Trophoblast cell (in vitro differentiated cells and primary cell): ENCODE data around the gene TIMM17B.

ENCODE experiments used
- DNase-seq, 2 donors: peaks; one replicate each; pipeline ENCODE4 v3.0.0-alpha.2; 2016
- H2AFZ ChIP-seq: 2 replicates; pipeline ENCODE4 v1.6.1; 2013; ENCODE audit warnings: low read length, moderate library complexity, mild to moderate bottlenecking; ENCODE audit not compliant: insufficient read depth, poor library complexity
- H2AK5ac ChIP-seq: 2 replicates; pipeline ENCODE4 v1.6.1; 2013; ENCODE audit warnings: mild to moderate bottlenecking, low read length
- H2BK120ac ChIP-seq: 2 replicates; pipeline ENCODE4 v1.6.1; 2013; ENCODE audit warnings: low read length, mild to moderate bottlenecking, moderate library complexity; ENCODE audit not compliant: insufficient read depth, poor library complexity
- H2BK12ac ChIP-seq: 2 replicates; pipeline ENCODE4 v1.6.1; 2013; ENCODE audit warnings: mild to moderate bottlenecking, low read length, moderate library complexity
- H2BK5ac ChIP-seq: 2 replicates; pipeline ENCODE4 v1.6.1; 2013; ENCODE audit warnings: low read length, low read depth, moderate library complexity, mild to moderate bottlenecking; ENCODE audit not compliant: poor library complexity
- H3K14ac ChIP-seq: 2 replicates; pipeline ENCODE4 v1.6.1; 2013; ENCODE audit warnings: mild to moderate bottlenecking, low read length
- H3K18ac ChIP-seq: 2 replicates; pipeline ENCODE4 v1.6.1; 2013; ENCODE audit warnings: mild to moderate bottlenecking, low read length
- H3K23ac ChIP-seq: 2 replicates; pipeline ENCODE4 v1.6.1; 2013; ENCODE audit warnings: low read length
- H3K27ac ChIP-seq: 2 replicates; pipeline ENCODE4 v1.5.1; 2013; ENCODE audit warnings: low read depth, mild to moderate bottlenecking, inconsistent platforms, low read length, moderate library complexity
- H3K27me3 ChIP-seq: 2 replicates; pipeline ENCODE4 v1.6.1; 2013; ENCODE audit warnings: inconsistent platforms, mild to moderate bottlenecking, low read length, moderate library complexity; ENCODE audit not compliant: insufficient read depth
- H3K36me3 ChIP-seq, 2 experiments: 1 replicate in 1 of 2; 2 replicates in 1 of 2; pipeline ENCODE4 v1.6.1; 2013; ENCODE audit warnings: low read length in 2 of 2, mild to moderate bottlenecking in 2 of 2, moderate library complexity in 1 of 2; ENCODE audit not compliant: insufficient read depth in 2 of 2, control insufficient read depth in 1 of 2
- H3K4ac ChIP-seq: 2 replicates; pipeline ENCODE4 v1.6.1; 2013; ENCODE audit warnings: low read depth, mild to moderate bottlenecking, low read length, moderate library complexity
- H3K4me1 ChIP-seq, 2 experiments: 1 replicate in 1 of 2; 2 replicates in 1 of 2; pipeline ENCODE4 v1.6.1; 2013; ENCODE audit warnings: low read length in 2 of 2, mild to moderate bottlenecking in 2 of 2, moderate library complexity in 1 of 2; ENCODE audit not compliant: insufficient read depth in 2 of 2, control insufficient read depth in 1 of 2
- H3K4me2 ChIP-seq: 2 replicates; pipeline ENCODE4 v1.6.1; 2013; ENCODE audit warnings: inconsistent platforms, mild to moderate bottlenecking, low read length, moderate library complexity
- H3K4me3 ChIP-seq: 2 replicates; pipeline ENCODE4 v1.5.1; 2013; ENCODE audit warnings: mild to moderate bottlenecking, low read depth, low read length, inconsistent platforms
- H3K79me1 ChIP-seq: one replicate; pipeline ENCODE4 v1.6.1; 2013; ENCODE audit warnings: low read length
- H3K79me2 ChIP-seq: 2 replicates; pipeline ENCODE4 v1.6.1; 2013; ENCODE audit warnings: low read length, mild to moderate bottlenecking; ENCODE audit not compliant: control insufficient read depth, insufficient read depth, poor library complexity
- H3K9ac ChIP-seq: 2 replicates; pipeline ENCODE4 v1.6.1; 2013; ENCODE audit warnings: mild to moderate bottlenecking, low read length
- H3K9me3 ChIP-seq: 2 replicates; pipeline ENCODE4 v1.6.1; 2013; ENCODE audit warnings: low read depth, mild to moderate bottlenecking, control low read depth, inconsistent platforms, low read length; ENCODE audit not compliant: insufficient read depth
- H4K12ac ChIP-seq: 2 replicates; pipeline ENCODE4 v1.6.1; 2013; ENCODE audit warnings: low read depth, mild to moderate bottlenecking, low read length, moderate library complexity
- H4K8ac ChIP-seq: 2 replicates; pipeline ENCODE4 v1.6.1; 2013; ENCODE audit warnings: low read depth, mild to moderate bottlenecking, low read length, moderate library complexity
- H4K91ac ChIP-seq: one replicate; pipeline ENCODE4 v1.6.1; 2013; ENCODE audit warnings: low read depth, mild to moderate bottlenecking, low read length, moderate library complexity
- WGBS: extraction: QIAGEN DNeasy Blood & Tissue Kit; methylation state at CpG from one replicate; pipeline ENCODE4 v1.1.7; 2013; ENCODE audit warnings: missing lambda C conversion rate; ENCODE audit not compliant: insufficient read length, insufficient coverage; ENCODE audit errors: extremely low coverage; 5-methylcytosine and 5-hydroxymethylcytosine counted together

The TIMM17B gene

GRCh38 chrX:48892896-48893295 is 4.7 kb downstream of the TIMM17B start:
- Histone ChIP-seq H4K8ac (no peak overlapping the region), H3K4me1 (peaks cover 6 to 9% of the 10 kb centered on the region in 2 experiments), H2AK5ac (no peak overlapping the region), H4K91ac (no peak overlapping the region), H3K4me3 (no peak overlapping the region), H3K14ac (no peak overlapping the region), H3K23ac (no peak overlapping the region), H3K36me3 (peaks cover 9 to 14% of the 10 kb centered on the region in 2 experiments), H2BK12ac (no peak overlapping the region), H3K18ac (no peak overlapping the region), H2AFZ (no peak overlapping the region), H3K79me2 (peaks cover 4% of the 10 kb centered on the region), H3K27me3 (no peaks in the 10 kb centered on the region), H3K9ac (no peak overlapping the region), H3K79me1 (peaks cover 10% of the 10 kb centered on the region), H3K27ac (no peak overlapping the region), H3K9me3 (no peaks in the 10 kb centered on the region), H4K12ac (no peak overlapping the region), H3K4ac (no peak overlapping the region), H2BK5ac (no peak overlapping the region), H3K4me2 (no peak overlapping the region), H2BK120ac (no peak overlapping the region)
- no CpG with 5 or more reads among the region's 4 CpGs for WGBS
- DNase-seq: no peak

DNA sequence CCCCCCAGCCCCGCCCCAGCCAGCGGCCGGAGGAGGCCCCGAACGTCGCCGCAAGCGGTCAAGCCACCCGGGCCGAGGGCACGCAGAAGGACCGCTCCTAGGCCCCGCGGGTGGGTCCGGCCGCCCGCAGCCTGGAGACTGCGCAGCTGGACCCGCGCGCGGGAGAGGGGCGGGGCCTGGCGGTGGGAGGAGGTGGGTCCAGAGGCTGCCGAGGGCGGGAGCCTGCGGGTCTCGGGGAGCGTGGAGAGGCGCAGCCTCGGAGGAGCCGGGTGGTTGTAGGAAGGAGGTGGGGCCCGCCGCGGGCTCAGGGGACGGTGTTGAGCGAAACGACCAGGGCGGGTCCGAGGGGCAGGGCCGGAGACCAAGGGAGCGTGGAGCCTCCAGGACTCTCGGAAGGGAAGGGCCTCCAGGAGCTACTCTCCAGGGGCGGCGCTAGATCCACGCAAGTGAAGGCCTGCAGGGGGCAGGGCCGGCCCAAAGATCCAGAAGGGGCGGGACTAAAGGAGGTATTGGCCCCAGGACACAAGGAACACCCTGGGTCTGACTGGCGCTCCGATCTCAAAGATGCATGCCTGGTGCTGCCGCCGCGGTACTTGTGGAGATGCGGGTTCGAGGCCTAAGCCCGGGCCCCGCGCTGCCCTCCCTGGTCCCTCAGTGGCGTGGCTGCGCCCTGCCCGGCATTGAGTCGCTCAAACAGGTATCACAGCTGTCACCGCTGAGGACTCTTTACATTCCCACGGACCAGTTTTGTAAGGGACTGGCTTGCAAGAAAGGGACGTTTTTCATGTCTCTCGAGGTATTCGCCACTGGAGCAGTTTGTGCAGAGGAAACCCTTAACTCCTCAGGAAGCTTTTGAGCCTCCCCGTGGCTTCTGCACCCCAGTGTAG is 5.9 kb downstream of the TIMM17B start:
- peak; percentile 87 to 88 for DNase-seq

DNA sequence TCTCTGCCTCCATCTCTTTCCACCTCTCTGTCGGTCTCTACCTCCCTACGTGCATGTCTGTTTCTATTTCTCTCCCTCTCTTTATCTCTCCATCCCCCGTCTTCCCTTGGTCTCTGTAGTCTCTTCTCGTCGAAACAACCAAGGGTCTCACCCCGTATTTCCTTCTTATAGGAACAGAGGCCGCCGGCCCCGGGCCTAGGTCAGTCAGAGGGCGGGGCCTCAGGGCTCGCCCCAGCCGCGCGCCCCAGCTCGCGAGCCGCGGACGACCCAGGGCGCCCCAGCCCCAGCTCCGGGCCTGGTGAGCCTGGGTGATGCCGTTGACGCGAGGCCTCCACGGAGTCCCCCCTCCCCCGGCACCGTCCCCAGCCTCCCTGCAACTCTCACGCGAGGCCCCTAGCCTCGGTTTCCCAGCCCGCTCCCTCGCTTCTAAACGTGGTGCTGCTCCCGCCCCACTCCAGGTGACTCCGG is 6.6 kb downstream of the TIMM17B start:
- peak overlapping the region; percentile 47 for H4K91ac ChIP-seq
- H3K4me2 ChIP-seq: peak overlapping the region; percentile 86
- H2AFZ ChIP-seq: peak overlapping the region; percentile 45
- peaks cover 9 to 14% of the 10 kb centered on the region in 2 experiments for H3K36me3 ChIP-seq
- H3K14ac ChIP-seq: peak overlapping the region; percentile 45
- H3K9ac ChIP-seq: no peak overlapping the region
- no peak overlapping the region for H2BK12ac ChIP-seq
- H3K4me3 ChIP-seq: peak overlapping the region; percentile 63
- H2BK120ac ChIP-seq: peak overlapping the region; percentile 30
- H3K23ac ChIP-seq: no peak overlapping the region
- no peaks in the 10 kb centered on the region for H3K27me3 ChIP-seq
- no peak for DNase-seq
- H3K4me1 ChIP-seq: peaks cover 6% of the 10 kb centered on the region in 2 experiments
- no peak overlapping the region for H3K18ac ChIP-seq
- no peak overlapping the region for H2BK5ac ChIP-seq
- H3K79me2 ChIP-seq: no peaks in the 10 kb centered on the region
- no peak overlapping the region for H4K12ac ChIP-seq
- H3K4ac ChIP-seq: no peak overlapping the region
- H3K27ac ChIP-seq: no peak overlapping the region
- H3K9me3 ChIP-seq: no peaks in the 10 kb centered on the region
- no peak overlapping the region for H2AK5ac ChIP-seq
- H3K79me1 ChIP-seq: peaks cover 5% of the 10 kb centered on the region
- no CpG with 5 or more reads among the region's 35 CpGs for WGBS
- H4K8ac ChIP-seq: peak overlapping the region; percentile 77

More for the DNA sequence above, 5.9 kb downstream of the TIMM17B start:
- Histone ChIP-seq H2BK120ac (peak overlapping the region; percentile 30), H3K4me2 (peak overlapping the region; percentile 86), H2BK5ac (peak overlapping the region; percentile 21), H3K9ac (no peak overlapping the region), H3K79me2 (no peaks in the 10 kb centered on the region), H2AK5ac (peak overlapping the region; percentile 14), H3K23ac (no peak overlapping the region), H3K27me3 (no peaks in the 10 kb centered on the region), H3K79me1 (peaks cover 5% of the 10 kb centered on the region), H3K36me3 (peaks cover 9 to 14% of the 10 kb centered on the region in 2 experiments), H2AFZ (peak overlapping the region; percentile 45), H3K4me1 (peaks cover 6 to 8% of the 10 kb centered on the region in 2 experiments), H3K14ac (peak overlapping the region; percentile 45), H4K91ac (peak overlapping the region; percentile 71), H2BK12ac (no peak overlapping the region), H4K12ac (peak overlapping the region; percentile 75), H3K4ac (no peak overlapping the region), H4K8ac (peak overlapping the region; percentile 77), H3K18ac (no peak overlapping the region), H3K9me3 (no peaks in the 10 kb centered on the region), H3K4me3 (peak overlapping the region; percentile 68), H3K27ac (peak overlapping the region; percentile 53)
- WGBS: no CpG with 5 or more reads among the region's 68 CpGs

GRCh38 chrX:48890296-48890925 is 7.2 kb downstream of the TIMM17B start:
- H2BK12ac ChIP-seq: no peak overlapping the region

More at GRCh38 chrX:48890296-48890925, 7.2 kb downstream of the TIMM17B start:
- no peak overlapping the region for H3K27ac ChIP-seq
- peak; percentile 44 to 53 for DNase-seq
- no peak overlapping the region for H2AFZ ChIP-seq
- no peak overlapping the region for H3K14ac ChIP-seq
- H3K23ac ChIP-seq: no peak overlapping the region
- no peak overlapping the region for H4K8ac ChIP-seq
- no peak overlapping the region for H2BK120ac ChIP-seq
- H3K79me2 ChIP-seq: no peaks in the 10 kb centered on the region
- H3K4me3 ChIP-seq: no peak overlapping the region
- H3K27me3 ChIP-seq: no peaks in the 10 kb centered on the region
- peaks cover 5% of the 10 kb centered on the region for H3K79me1 ChIP-seq
- H3K18ac ChIP-seq: no peak overlapping the region
- no CpG with 5 or more reads among the region's 15 CpGs for WGBS
- H2AK5ac ChIP-seq: no peak overlapping the region
- no peak overlapping the region for H3K4ac ChIP-seq
- no peak overlapping the region for H2BK5ac ChIP-seq
- H3K9me3 ChIP-seq: no peaks in the 10 kb centered on the region
- H3K9ac ChIP-seq: no peak overlapping the region
- no peak overlapping the region for H4K12ac ChIP-seq
- H3K4me1 ChIP-seq: peaks cover 6% of the 10 kb centered on the region in 2 experiments
- H4K91ac ChIP-seq: no peak overlapping the region
- peak overlapping the region; percentile 86 for H3K4me2 ChIP-seq
- peaks cover 9 to 14% of the 10 kb centered on the region in 2 experiments for H3K36me3 ChIP-seq
